Vagina (tissue), 2 donors: ENCODE results near the gene ADAMTS12.

Source experiments
- CTCF ChIP-seq, 3 experiments: fragments of 450-650 bp in 2 of 3; fragments of 200-600 bp in 1 of 3; sonication (generic) in 1 of 3; IDR thresholded peaks; one replicate each; pipeline ENCODE4 v1.5.1; 2017 to 2019; ENCODE audit warnings: antibody characterized with exemption in 3 of 3, mild to moderate bottlenecking in 2 of 3, moderate library complexity in 2 of 3
- POLR2A ChIP-seq, 2 donors: fragments of 450-650 bp; IDR thresholded peaks; one replicate each; pipeline ENCODE4 v1.6.1; 2017; ENCODE audit warnings: antibody characterized with exemption in 2 of 2, mild to moderate bottlenecking in 2 of 2, moderate library complexity in 2 of 2
- POLR2AphosphoS5 ChIP-seq, 2 donors: sonication (generic); formaldehyde crosslinking; IDR thresholded peaks; one replicate each; pipeline ENCODE4 v1.9.0; 2017; ENCODE audit warnings: antibody characterized with exemption in 2 of 2, mild to moderate bottlenecking in 2 of 2, low read depth in 1 of 2; ENCODE audit not compliant: insufficient read depth in 1 of 2

- TF ChIP-seq CTCF (IDR thresholded peaks at IDR 0.05), result no peak
- no peak for TF ChIP-seq POLR2A (IDR thresholded peaks at IDR 0.05)
- no peak for TF ChIP-seq POLR2AphosphoS5 (IDR thresholded peaks at IDR 0.05; ENCODE audit: insufficient read depth in 1 of 2, low read depth in 1 of 2)
Measured at GRCh38 chr5:33794550-33795181, 97.1 kb downstream of the ADAMTS12 start.
